Measurements from ENCODE around the gene PRKCA.
A peak's percentile ranks its signal among the peaks of the same experiment; 100 is the strongest.

PRKCA gene

GRCh38 chr17:66371561-66371960, 69.1 kb downstream of the PRKCA start:
- no peak for DNase-seq (ENCODE audit: low read depth)
- no peak for TF ChIP-seq CTCF (IDR thresholded peaks at IDR 0.05; ENCODE audit: insufficient read depth, low read depth, low read length, missing control alignments)
- H3K4me3 ChIP-seq (ENCODE audit: low read length) = no peak overlapping the region

- H3K4me3 ChIP-seq (ENCODE audit: low read length) = no peak overlapping the region
- DNase-seq (ENCODE audit: low read depth) = peak; percentile 25
- TF ChIP-seq CTCF (IDR thresholded peaks at IDR 0.05; ENCODE audit: insufficient read depth, low read depth, low read length, missing control alignments) = no peak
Observed at GRCh38 chr17:66372182-66372581, 69.8 kb downstream of the PRKCA start.

- no peak overlapping the region for H3K4me3 ChIP-seq (ENCODE audit: low read length)
- TF ChIP-seq CTCF (IDR thresholded peaks at IDR 0.05; ENCODE audit: insufficient read depth, low read depth, low read length, missing control alignments) = no peak
- no peak for DNase-seq (ENCODE audit: low read depth)
Observed at GRCh38 chr17:66373079-66373478, 70.7 kb downstream of the PRKCA start.

- no peak overlapping the region for H3K4me3 ChIP-seq (ENCODE audit: low read length)
- no peak for DNase-seq (ENCODE audit: low read depth)
- no peak for TF ChIP-seq CTCF (IDR thresholded peaks at IDR 0.05; ENCODE audit: insufficient read depth, low read depth, low read length, missing control alignments)
Observed at GRCh38 chr17:66373944-66374817, 71.8 kb downstream of the PRKCA start.

- no peak overlapping the region for H3K4me3 ChIP-seq (ENCODE audit: low read length)
- DNase-seq (ENCODE audit: low read depth) = no peak
- TF ChIP-seq CTCF (IDR thresholded peaks at IDR 0.05; ENCODE audit: insufficient read depth, low read depth, low read length, missing control alignments) = no peak
Observed at GRCh38 chr17:66375121-66375520, 72.7 kb downstream of the PRKCA start.

- no peak for TF ChIP-seq CTCF (IDR thresholded peaks at IDR 0.05; ENCODE audit: insufficient read depth, low read depth, low read length, missing control alignments)
- H3K4me3 ChIP-seq (ENCODE audit: low read length) = no peak overlapping the region
- DNase-seq (ENCODE audit: low read depth) = no peak
Observed at GRCh38 chr17:66378296-66378695, 75.9 kb downstream of the PRKCA start.

GRCh38 chr17:66379544-66379943, 77.1 kb downstream of the PRKCA start:
- no peak for TF ChIP-seq CTCF (IDR thresholded peaks at IDR 0.05; ENCODE audit: insufficient read depth, low read depth, low read length, missing control alignments)

More at GRCh38 chr17:66379544-66379943, 77.1 kb downstream of the PRKCA start:
- no peak overlapping the region for H3K4me3 ChIP-seq (ENCODE audit: low read length)
- DNase-seq (ENCODE audit: low read depth) = no peak

Data from epithelial cell of esophagus (primary cell).